ENCODE measurements around the gene FCHSD1. TPM values are rescaled to one million over a fixed set of nuclear protein-coding genes. Genes with fewer than 3 reads are reported as not detected.
A peak's percentile ranks its signal among the peaks of the same experiment; 100 is the strongest.

The FCHSD1 gene
- total RNA-seq, 1 experiment from 2014 or later: 5.8 TPM

- no peak for DNase-seq
- Histone ChIP-seq H3K9me3 (no peaks in the 10 kb centered on the region), H3K36me3 (peaks cover 3% of the 10 kb centered on the region; the same call in 1 of the 2 replicates), H3K27me3 (no peaks in the 10 kb centered on the region), H3K4me3 (no peak overlapping the region)
These were observed 6.2 kb upstream of the FCHSD1 start for GRCh38 chr5:141657404-141657803.

- H3K9me3 ChIP-seq: no peaks in the 10 kb centered on the region
- H3K36me3 ChIP-seq: peaks cover 3% of the 10 kb centered on the region; the same call in 1 of the 2 replicates
- no peak overlapping the region for H3K4me3 ChIP-seq
- no peaks in the 10 kb centered on the region for H3K27me3 ChIP-seq
- DNase-seq: no peak
These were observed 5.2 kb upstream of the FCHSD1 start for GRCh38 chr5:141656396-141656795.

GRCh38 chr5:141655020-141655419 lies 3.8 kb upstream of the FCHSD1 start:
- no peak for DNase-seq
- no peaks in the 10 kb centered on the region for H3K9me3 ChIP-seq
- H3K4me3 ChIP-seq: no peak overlapping the region
- peaks cover 3% of the 10 kb centered on the region; the same call in 1 of the 2 replicates for H3K36me3 ChIP-seq
- H3K27me3 ChIP-seq: no peaks in the 10 kb centered on the region

GRCh38 chr5:141654298-141654697 lies 3.1 kb upstream of the FCHSD1 start:
- Histone ChIP-seq H3K36me3 (peaks cover 3% of the 10 kb centered on the region; the same call in 1 of the 2 replicates), H3K9me3 (no peaks in the 10 kb centered on the region), H3K4me3 (no peak overlapping the region), H3K27me3 (no peaks in the 10 kb centered on the region)
- peak; percentile 86 for DNase-seq

- Histone ChIP-seq H3K36me3 (peaks cover 3% of the 10 kb centered on the region; the same call in 1 of the 2 replicates), H3K9me3 (no peaks in the 10 kb centered on the region), H3K4me3 (peak overlapping the region; percentile 56), H3K27me3 (no peaks in the 10 kb centered on the region; the same call in 1 of the 2 replicates)
- DNase-seq: no peak
These were observed 499 bp upstream of the FCHSD1 start for GRCh38 chr5:141651728-141652105.

- H3K9me3 ChIP-seq: no peaks in the 10 kb centered on the region
- no peak overlapping the region for H3K4me3 ChIP-seq
- no peak for DNase-seq
- no peaks in the 10 kb centered on the region; the same call in 1 of the 2 replicates for H3K27me3 ChIP-seq
- H3K36me3 ChIP-seq: peaks cover 7% of the 10 kb centered on the region
These were observed 1.2 kb downstream of the FCHSD1 start for GRCh38 chr5:141649972-141650371.

GRCh38 chr5:141649056-141649688 lies 2.0 kb downstream of the FCHSD1 start:
- peaks cover 7% of the 10 kb centered on the region for H3K36me3 ChIP-seq
- DNase-seq: no peak
- no peaks in the 10 kb centered on the region; the same call in 1 of the 2 replicates for H3K27me3 ChIP-seq
- H3K9me3 ChIP-seq: no peaks in the 10 kb centered on the region
- no peak overlapping the region for H3K4me3 ChIP-seq

GRCh38 chr5:141647851-141648250 lies 3.4 kb downstream of the FCHSD1 start:
- H3K9me3 ChIP-seq: no peaks in the 10 kb centered on the region
- DNase-seq: no peak
- H3K4me3 ChIP-seq: no peak overlapping the region
- no peaks in the 10 kb centered on the region; the same call in 1 of the 2 replicates for H3K27me3 ChIP-seq
- peaks cover 7% of the 10 kb centered on the region for H3K36me3 ChIP-seq

GRCh38 chr5:141647242-141647641 lies 4.0 kb downstream of the FCHSD1 start:
- Histone ChIP-seq H3K36me3 (peaks cover 7% of the 10 kb centered on the region), H3K27me3 (no peaks in the 10 kb centered on the region; the same call in 1 of the 2 replicates), H3K4me3 (no peak overlapping the region), H3K9me3 (no peaks in the 10 kb centered on the region)
- no peak for DNase-seq

GRCh38 chr5:141646026-141646425 lies 5.2 kb downstream of the FCHSD1 start:
- H3K36me3 ChIP-seq: peaks cover 7% of the 10 kb centered on the region

GRCh38 chr5:141641634-141642267 lies 9.5 kb downstream of the FCHSD1 start:
- H3K9me3 ChIP-seq: no peaks in the 10 kb centered on the region
- H3K4me3 ChIP-seq: no peak overlapping the region
- no peaks in the 10 kb centered on the region for H3K27me3 ChIP-seq
- peaks cover 10% of the 10 kb centered on the region; the same call in 1 of the 2 replicates for H3K36me3 ChIP-seq
- DNase-seq: peak; percentile 43

More at GRCh38 chr5:141646026-141646425, 5.2 kb downstream of the FCHSD1 start:
- no peaks in the 10 kb centered on the region for H3K9me3 ChIP-seq
- no peaks in the 10 kb centered on the region; the same call in 1 of the 2 replicates for H3K27me3 ChIP-seq
- no peak for DNase-seq
- no peak overlapping the region for H3K4me3 ChIP-seq

- Histone ChIP-seq H3K9me3 (no peaks in the 10 kb centered on the region), H3K4me3 (no peak overlapping the region), H3K27me3 (no peaks in the 10 kb centered on the region; the same call in 1 of the 2 replicates), H3K36me3 (peaks cover 10% of the 10 kb centered on the region)
- DNase-seq: no peak
These were observed 10.5 kb downstream of the FCHSD1 start for GRCh38 chr5:141640698-141641097.

- peaks cover 11% of the 10 kb centered on the region for H3K36me3 ChIP-seq
- no peak overlapping the region for H3K4me3 ChIP-seq
- H3K27me3 ChIP-seq: no peaks in the 10 kb centered on the region; the same call in 1 of the 2 replicates
- H3K9me3 ChIP-seq: no peaks in the 10 kb centered on the region
- DNase-seq: no peak
These were observed 11.2 kb downstream of the FCHSD1 start for GRCh38 chr5:141640051-141640415.

GRCh38 chr5:141639357-141640050 lies 11.7 kb downstream of the FCHSD1 start:
- peaks cover 16% of the 10 kb centered on the region for H3K36me3 ChIP-seq
- DNase-seq: no peak
- no peaks in the 10 kb centered on the region for H3K9me3 ChIP-seq
- no peaks in the 10 kb centered on the region; the same call in 1 of the 2 replicates for H3K27me3 ChIP-seq
- no peak overlapping the region for H3K4me3 ChIP-seq

GRCh38 chr5:141638771-141639170 lies 12.4 kb downstream of the FCHSD1 start:
- DNase-seq: no peak
- H3K36me3 ChIP-seq: peaks cover 24% of the 10 kb centered on the region
- H3K27me3 ChIP-seq: no peaks in the 10 kb centered on the region; the same call in 1 of the 2 replicates

GRCh38 chr5:141637767-141638419 lies 13.3 kb downstream of the FCHSD1 start:
- Histone ChIP-seq H3K27me3 (no peaks in the 10 kb centered on the region; the same call in 1 of the 2 replicates), H3K36me3 (peaks cover 30% of the 10 kb centered on the region), H3K9me3 (no peaks in the 10 kb centered on the region), H3K4me3 (peak overlapping the region; percentile 99)
- DNase-seq: peak; percentile 43

More at GRCh38 chr5:141638771-141639170, 12.4 kb downstream of the FCHSD1 start:
- Histone ChIP-seq H3K9me3 (no peaks in the 10 kb centered on the region), H3K4me3 (no peak overlapping the region)

Measured in MG63 (cell line).